ENCODE data around the gene CFAP73.

CFAP73 gene

DNA sequence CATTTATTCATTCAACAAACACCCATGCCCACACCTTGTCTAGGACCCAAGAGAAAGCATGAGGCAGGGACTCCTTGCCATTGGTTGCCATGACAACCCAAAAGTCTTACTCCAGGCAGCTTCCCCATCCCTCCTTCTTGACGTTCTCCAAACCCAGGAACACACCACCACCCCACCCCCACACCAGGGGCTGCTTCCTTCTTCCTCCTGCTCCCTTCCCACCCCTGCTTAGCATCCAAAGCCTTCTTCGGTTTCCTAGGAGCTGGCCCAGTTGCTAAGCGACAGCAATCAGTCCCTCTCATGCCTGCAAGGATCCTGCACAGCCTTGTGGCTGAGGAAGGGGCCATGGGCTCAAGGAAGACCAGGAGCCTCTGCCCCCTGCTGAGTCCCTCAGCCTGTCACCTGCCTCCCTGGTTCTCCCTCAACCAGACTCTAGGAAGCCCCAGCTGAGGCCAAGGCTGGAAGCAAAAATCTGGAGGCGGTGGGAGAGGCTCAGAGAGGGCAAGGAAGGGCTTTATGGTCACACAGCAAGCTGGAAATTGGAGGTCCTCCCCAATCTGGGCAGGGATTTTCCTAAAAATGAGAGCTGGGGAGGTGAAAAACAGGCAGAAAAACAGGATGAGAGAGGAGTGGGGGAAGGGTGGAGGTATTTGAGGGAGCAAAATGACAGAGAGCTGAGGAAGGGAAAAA, 29.4 kb upstream of the CFAP73 start:
- no peak for DNase-seq (ENCODE audit: low read depth in 1 of 2, low spot score in 1 of 2)

DNA sequence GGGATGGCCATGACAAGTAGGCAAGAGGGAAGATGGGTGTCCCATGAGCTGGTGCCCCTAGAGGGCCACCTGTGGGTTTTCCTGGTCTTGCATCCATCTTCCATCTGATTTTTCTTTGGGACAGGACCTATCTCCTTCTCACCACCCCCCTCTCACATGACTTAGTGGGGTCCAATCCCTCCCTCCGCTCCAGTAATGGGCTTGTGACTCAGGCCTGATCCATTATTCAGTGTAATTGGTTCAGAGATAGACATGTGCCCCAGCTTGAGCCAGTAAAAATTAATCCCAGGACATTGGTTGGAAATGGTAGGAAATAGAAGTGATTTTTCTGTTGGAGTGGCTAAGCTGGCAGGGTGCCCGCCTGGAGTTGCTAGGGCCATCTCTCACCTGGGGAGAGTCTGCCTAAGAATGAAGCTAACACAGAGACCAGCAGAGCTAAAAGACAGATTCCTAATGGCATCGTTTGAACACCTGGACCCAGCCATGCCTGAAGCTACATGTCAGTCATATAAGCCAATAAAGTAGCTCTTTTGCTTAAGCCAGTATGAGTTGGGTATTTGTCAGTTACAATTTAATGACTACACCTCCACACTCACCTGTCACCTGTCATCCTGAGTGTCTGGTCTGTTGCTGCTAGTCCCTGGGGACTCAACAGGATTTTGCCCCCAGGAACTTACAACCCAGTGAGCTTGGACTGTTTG, 28.7 kb upstream of the CFAP73 start:
- DNase-seq (ENCODE audit: low read depth in 1 of 2, low spot score in 1 of 2): no peak

DNA sequence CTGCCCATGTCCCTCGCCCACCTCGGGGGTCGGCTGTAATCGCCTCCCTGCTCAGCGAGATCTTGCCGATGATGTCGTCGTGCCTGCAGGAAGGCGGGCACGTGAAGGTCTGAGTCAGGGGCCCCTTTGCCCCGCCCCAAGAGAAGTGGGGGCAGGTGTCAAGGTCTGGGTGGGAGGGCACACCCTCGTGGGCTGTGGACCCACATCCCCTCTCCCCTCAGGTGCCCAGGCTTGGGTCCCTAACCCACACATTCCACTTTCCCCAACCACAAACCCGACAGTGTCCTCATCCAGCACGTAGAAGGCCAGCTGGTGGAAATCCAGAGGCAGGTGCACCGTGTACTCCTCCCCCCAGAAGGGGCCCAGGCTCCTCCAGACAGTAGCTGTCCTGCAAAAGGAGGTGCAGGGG, 21.7 kb upstream of the CFAP73 start:
- DNase-seq (ENCODE audit: low read depth in 1 of 2, low spot score in 1 of 2): no peak

DNA sequence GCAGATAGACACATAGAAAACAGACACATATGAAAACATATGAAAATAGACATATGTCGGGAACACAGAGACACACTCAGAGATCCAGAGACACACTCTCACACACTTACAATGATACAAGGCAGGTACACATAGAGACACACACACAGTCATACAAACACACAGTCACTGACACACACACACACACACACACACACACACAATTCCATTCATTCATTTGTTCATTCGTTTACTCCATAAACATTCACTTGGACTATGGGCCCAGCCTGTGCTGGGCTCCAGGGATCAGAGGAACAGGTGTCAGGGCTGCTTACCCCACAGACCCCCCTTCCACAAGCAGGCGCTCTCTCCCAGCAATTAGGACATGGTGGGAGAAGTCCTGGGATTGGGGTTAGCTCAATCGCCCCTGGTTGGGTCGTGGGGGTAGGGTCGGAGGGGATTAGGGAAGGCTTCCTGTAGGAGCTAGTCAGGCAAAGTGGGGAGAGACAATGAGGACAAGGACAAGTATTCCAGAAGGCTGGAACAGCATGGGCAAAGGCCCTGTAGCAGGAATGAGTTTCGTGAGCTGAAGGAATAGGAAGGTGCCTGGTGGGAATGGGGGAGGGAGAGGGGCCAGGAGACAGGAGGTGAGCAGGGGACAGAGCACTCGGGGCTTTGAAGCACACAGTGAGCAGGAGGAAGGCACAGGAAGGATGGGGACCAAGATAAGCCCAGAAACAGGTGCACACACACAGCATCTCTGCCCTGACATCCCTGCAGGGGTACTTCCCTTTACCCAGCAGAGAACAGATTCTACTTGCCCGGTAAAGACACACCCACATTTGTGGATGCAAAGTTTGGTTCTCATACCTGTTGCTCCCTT, 20.5 kb upstream of the CFAP73 start:
- no peak for DNase-seq (ENCODE audit: low read depth in 1 of 2, low spot score in 1 of 2)

DNA sequence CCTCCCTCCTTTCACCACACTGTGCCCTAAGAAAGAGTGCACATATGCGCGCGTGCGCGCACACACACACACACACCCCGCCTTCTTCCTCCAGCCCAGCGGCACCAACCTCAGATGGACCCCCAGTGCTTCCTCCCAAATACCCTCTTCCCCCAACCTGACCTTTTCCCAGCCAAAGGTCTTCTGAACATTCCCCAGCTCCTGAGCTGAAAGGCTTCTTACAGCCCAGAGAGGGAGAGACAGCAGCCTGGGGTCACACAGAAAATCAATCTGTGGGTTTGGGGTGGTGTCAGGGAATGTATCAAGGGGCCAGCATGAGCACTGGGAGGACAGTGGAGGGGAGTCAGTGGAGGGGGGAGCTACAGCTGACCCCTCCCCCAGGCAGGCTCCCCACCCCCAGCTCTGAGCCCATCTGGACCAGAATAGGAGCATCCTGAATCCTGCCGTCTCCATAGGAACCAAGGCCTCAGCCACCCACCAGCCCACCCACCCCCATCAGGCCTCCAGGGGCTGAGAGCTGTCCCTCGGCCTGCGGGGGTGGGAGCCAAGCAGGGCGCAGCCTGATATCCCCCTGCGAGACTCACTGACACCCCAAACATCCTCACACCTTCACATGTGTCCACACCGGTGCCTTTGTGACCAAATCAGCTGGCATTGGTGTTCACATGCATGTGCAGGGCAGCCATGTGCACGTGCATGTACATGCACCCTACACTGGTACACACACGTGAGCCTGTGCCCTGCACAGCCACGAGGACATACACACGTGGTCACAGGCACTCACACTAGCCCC, 19.7 kb upstream of the CFAP73 start:
- no peak for DNase-seq (ENCODE audit: low read depth in 1 of 2, low spot score in 1 of 2)

DNA sequence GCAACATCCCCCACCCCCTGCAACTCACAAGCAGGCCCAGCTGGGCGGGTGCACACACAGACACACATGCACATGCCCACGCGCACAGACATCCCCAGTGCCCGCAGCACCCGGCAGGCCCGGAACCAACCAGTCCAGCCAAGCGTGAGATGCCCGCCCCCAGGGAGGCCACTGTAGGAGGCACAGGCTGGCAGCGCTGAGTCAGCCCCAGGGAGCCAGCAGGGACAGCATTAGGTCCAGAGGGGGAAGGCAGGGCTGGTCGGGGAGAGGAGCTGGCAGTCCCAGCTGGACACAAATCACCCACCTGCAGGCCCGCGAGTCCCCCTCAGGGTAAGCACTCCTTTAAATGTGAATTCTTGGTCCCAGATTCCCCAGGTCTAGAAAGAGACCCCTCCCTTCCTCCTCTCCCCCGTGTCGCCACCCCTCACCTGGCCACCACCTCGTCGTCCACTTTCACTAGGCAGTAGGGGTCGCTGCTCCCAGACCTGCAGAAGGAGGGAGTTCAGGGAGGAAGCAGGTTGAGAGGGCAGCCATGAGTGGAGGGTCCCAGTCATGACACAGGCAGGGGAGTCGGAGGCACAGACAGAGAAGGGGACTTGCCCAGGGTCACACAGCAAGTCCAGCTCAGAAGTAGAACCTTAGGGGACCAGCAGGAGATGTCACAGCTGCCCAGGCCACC, 18.9 kb upstream of the CFAP73 start:
- no peak for DNase-seq (ENCODE audit: low read depth in 1 of 2, low spot score in 1 of 2)

DNA sequence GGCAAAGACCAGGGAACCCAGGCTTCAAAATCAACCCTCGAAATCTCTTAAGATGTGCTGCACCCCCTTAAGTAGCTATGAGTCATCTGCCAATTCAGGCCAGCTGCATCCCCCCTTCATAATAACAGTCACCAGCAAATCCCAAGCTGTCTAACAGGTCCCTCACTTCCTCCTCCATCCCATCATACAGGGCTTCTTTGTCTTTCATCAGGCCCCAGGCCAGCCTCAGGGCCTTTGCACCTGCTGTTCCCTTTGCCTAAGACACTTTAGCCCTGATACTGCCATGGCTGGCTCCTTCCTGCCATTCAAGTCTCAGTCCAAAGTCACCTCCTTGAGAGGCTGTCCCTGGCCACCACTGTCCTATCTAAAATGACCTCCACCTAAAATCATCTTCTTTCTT, 18.0 kb upstream of the CFAP73 start:
- no peak for DNase-seq (ENCODE audit: low read depth in 1 of 2, low spot score in 1 of 2)

DNA sequence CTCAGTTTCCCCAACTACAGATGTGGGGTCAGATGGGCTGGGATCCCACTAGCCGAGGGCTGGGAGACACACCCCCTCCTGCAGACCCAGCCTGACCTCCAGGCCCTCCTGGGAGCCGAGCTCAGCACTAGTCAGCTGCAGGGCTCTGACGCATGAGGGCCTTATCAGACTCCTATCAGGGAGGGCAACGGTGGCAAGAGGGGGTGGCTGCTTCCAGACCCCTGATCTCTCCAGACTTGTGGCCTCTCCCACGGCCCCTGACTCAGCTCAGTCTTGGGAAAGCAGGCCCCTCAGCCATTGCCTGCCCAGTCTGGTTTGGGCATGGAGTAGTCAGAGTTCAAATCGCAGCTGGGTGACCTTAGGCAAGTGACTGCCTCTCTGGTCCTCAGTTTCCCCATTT, 16.5 kb upstream of the CFAP73 start:
- DNase-seq (ENCODE audit: low read depth in 1 of 2, low spot score in 1 of 2): no peak

DNA sequence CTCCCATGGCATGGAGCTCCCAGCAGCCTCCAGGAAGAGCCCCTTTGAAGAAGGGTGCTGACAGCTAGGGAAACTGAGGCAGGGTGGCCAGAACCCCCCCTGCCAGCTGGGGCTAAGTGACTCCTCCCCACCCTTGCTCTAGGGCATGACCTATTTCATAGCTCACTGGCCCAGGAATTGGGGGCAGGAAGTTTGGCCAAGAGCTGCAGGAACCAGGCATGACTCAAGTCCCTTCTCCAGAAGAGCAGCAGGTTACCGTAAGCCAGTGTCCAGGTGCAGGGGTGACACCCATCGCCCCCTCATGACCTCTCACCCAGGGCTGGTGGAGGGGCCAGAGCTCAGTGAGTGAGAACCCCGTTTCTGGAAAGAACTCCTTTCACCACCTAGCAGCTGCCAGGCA, 15.9 kb upstream of the CFAP73 start:
- no peak for DNase-seq (ENCODE audit: low read depth in 1 of 2, low spot score in 1 of 2)

DNA sequence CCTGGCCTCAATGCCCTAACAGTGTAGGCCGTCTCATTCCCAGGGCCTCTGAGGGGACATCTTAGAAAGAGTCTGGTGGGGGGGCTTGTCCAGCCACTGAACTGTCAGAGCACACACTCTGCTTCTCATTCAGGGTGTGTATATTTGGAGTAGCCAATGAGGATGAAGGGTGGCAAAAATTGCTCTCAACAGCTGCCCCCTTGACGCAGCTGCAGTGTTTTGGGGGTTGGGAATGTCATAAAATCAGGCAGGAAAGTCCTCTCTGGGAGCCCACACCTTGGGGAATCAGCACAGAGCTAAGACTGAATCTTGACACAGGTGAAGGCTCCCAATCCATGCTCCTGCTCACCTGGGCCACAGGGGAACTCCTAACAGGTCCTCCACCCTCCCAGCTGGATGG, 15.5 kb upstream of the CFAP73 start:
- DNase-seq (ENCODE audit: low read depth in 1 of 2, low spot score in 1 of 2): no peak

DNA sequence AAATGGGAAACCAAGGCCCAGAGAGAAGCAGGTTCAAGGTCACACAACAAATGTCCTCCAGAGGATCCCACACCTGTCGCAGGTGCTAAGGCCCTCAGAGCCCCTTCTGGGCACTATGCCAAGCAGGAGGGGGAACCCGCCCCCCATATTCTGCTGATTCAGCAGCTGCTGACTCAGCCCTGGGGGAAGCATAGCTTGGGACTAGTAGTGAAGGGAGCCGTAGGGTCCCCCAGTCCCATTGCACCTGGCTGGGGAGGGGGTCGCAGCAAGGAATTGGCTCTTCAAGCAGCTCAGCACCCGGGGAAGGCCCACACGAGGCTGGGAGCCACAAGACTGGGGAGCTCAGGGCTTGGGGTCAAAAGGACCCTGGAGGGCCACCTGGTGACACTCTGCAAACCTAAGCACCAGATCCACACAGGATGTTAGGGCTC, 15.0 kb upstream of the CFAP73 start:
- DNase-seq (ENCODE audit: low read depth in 1 of 2, low spot score in 1 of 2): no peak

DNA sequence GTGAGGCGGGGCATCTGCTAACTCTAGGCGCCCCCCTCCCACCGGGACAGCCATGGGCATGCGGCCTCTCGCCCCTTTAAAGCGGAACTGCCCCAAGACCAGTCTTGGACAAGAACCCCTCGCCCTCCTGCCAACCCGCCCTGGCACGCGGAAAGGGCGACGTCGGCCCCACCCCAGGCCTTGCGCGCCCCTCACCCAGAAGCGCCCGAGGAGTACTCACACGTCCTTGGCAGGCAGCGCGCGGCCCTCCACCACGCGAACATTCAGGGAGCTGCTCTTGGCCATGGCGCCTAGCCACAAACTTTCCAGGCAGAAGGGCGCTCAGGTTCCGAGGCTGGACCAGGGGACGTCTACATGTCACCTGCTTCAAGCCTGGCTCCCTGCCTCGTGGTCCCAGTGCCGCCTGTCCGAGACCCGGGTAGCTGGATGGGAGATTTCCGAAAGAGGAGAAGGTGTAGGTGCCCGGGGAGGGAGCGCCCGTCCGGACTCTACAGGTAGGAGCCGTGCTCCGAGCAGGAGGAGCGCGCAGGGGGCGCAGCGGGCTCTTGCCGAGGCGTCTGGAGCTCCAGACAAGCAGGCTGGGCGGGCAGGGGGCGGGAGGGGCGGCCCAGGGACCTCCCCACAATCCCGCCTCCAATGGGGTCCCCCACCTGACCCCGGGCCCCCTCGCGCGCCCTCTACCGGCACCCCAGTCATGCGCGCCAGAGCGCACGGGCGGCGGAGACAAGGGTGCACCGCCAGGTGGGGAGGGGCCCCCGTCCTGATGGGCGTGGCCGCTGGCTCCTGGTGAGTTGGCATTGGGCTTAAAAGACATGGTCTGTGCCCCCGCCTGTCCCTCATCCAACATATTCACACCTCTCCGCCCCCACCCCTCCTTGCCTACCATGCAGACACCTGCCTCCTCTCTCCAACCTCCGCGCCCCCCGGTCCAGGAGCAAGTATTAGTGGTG, 14.1 kb upstream of the CFAP73 start, which contains the start of gene RASAL1:
Gene RASAL1 (minus strand): TSS at position 584 of the 950 bp plus-strand sequence. CDS start 299 bp downstream, at position 285.
- DNase-seq (ENCODE audit: low read depth in 1 of 2, low spot score in 1 of 2): peak; percentile 44 to 79

DNA sequence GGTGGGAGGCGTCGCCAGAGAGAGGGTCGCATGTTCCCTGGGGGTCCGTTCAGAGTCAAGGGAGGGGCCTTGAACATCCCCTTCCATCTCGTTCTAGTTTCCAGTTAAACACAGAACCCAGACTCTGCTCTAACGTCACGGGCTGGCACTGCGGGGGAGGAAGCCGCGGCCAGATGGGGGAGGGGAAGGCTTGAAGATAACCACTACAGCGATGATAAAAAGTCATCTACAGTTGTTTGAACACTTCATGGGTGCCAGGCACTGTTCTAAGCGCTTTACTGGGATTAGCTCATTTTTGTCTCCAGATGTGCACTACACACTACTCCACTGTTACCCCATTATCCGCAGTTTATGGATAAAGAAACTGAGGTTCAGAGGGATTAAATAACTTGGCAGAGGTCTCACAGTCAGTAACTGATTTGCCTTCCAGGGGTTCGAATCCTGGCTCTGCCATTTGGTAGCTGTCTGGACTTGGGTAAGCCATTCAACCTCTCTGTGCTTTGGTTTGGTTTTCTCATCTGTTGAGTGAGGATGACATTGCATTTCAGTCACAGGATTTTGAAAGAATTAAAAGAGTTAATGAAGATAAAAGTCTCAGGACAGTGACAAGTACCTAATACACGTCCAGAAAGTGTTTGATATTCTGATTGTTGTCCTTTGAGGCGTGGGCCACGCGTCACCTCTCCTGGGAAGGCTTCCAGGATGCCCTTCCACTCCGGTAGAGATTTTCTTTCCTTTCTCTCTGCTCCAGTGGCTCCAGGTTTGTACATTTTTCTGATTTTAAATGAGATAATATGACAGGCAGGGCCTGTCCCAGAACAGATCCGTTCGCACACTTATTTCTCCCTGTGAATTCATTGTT, 13.2 kb upstream of the CFAP73 start:
- DNase-seq (ENCODE audit: low read depth in 1 of 2, low spot score in 1 of 2): peak in 1 of 2 donors; percentile 31

DNA sequence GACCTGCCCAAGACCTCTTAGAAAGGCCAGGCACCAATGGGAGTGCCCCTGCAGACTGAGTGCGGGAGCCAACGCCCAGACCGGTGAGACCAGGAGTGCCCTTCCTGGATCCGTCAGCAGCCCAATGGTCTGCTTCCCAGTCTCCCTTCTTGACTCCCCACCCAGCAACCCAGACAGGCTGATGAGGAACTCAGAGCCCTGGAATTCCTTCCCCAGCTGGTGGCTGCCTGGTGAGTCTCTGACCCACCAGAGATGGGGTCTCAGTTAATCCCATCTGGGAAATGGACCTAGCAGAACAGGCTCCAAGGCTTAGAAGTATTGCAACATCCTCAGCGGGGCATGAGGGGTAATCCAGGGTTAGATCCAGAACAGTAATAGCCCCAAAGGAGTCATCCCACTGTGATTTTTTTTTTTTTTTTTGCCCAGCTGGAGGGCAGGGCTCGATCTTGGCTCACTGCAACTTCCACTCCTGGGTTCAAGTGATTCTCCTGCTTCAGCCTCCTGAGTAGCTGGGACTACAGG, 12.5 kb upstream of the CFAP73 start:
- no peak for DNase-seq (ENCODE audit: low read depth in 1 of 2, low spot score in 1 of 2)

DNA sequence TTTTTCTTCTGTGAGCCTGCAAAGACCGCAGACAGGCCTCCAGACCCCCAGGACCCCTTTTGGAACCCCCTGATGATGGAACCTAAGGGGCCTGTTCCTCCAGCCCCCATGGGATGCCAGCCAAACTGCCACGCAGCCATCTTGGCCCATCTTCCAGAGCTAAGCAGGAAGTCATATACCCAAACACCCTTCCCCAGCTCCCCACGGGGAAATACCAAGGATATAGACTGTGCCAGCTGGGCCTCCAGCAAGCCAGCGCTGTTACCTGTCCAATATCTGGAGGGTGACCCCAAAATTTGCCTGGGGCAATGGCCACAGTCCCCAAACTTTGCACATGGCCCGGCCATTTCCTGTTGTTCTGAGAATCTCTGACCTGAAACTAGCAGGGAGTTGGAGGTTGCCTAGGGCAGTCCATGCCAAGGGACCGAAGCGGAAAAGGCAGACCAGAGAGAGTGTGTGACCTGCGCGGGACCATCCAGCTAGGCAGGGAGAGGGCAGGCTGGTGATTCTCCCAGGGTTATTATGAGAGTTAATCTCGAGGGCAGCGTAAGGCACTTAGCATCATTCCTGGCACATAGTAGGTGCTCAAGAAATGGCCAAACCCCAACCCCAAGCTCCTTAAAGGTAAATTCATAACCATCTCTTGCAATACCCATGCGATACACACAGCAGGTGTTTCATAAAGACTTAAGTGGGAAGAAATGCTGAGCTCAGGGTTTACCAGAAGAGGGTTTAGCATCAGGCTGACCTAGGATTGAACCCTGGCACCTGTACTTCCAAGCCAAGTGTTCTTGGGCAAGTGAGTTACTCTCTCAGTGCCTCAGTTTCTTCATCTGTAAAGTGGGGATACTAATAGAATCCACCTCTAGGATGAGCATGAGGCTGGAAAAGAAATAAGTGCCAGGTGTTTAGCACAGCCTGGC, 11.4 kb upstream of the CFAP73 start:
- no peak for DNase-seq (ENCODE audit: low read depth in 1 of 2, low spot score in 1 of 2)

DNA sequence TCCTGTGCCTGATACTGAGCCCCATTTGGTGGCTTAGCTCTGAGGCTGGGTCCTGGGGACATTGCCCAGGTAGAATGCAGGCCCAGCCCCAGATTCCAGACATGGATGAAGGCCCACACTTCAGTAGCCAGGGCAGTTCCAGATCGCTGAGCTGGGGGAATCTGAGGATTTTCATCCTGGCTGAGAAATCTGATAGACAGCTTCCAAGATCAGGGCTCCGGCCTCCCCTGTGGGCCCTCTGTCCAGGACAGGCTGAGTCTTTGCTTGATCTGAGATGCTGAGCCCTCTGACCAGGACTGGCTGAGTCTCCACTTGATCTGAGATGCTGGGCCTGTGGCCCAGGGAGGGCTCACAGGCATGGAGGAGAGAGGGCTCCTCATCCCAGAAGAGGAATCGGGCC, 10.7 kb upstream of the CFAP73 start:
- no peak for DNase-seq (ENCODE audit: low read depth in 1 of 2, low spot score in 1 of 2)

DNA sequence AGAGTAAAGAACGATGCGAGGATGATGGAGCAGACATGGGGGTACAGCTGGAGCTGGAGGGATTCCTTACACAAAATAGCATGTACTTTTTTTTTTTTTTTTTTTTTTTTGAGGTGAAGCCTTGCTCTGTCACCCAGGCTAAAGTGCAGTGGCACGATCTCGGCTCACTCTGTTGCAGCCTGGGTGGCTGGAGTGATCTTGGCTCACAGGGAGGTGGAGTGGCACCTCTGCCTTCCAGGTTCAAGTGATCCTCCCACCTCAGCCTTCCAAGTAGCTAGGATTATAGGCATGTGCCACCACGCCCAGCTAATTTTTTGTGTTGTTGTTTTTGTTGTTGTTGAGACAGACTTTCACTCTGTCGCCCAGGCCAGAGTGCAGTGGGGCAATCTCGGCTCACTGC, 8.8 kb upstream of the CFAP73 start:
- no peak for DNase-seq (ENCODE audit: low read depth in 1 of 2, low spot score in 1 of 2)

Measured in stimulated activated CD4-positive, alpha-beta T cell treated with anti-CD3 and anti-CD28 coated beads, Interleukin-15, amount 100 ng/mL, for 1 hour (primary cell).